Left colon (tissue), 2 donors: ENCODE data around the gene SYNGR4. TPM values are rescaled to one million over a fixed set of nuclear protein-coding genes. Genes with fewer than 3 reads are reported as not detected.
A peak's percentile ranks its signal among the peaks of the same experiment; 100 is the strongest.

ENCODE experiments used
- ATAC-seq: fragments of 200-7000 bp; cut with Tn5 transposase; one replicate; pipeline ENCODE4 v1.9.1; 2020; ENCODE audit warnings: mild to moderate bottlenecking, moderate library complexity
- DNase-seq, 2 donors: peaks; one replicate each; pipeline ENCODE4 v3.0.0-alpha.2; 2020
- intact Hi-C, 2 donors: fragments of 100-400 bp; cut with DNase I in 1 of 2; cut with micrococcal nuclease in 1 of 2; formaldehyde crosslinking; loops; one replicate each; pipeline versions ENCODE4 v1.11.2 to v1.14.0; 2022; cut with DNase I, micrococcal nuclease
- total RNA-seq, 2 donors: library from RNA; stranded (reverse); fragmentation: NEBNext Ultra II Directional; extraction: Animal tissue kit (Norgen Biotek cat#: 25700); gene quantifications; one replicate each; pipeline ENCODE4 v1.2.1, GENCODE V29; 2021
- donor health status: DM: no; HTN: no; CAD: no.
- donor health status: DM: yes; HTN: yes; CAD: no.

The SYNGR4 gene
- total RNA-seq, 2 donors from 2014 or later = not detected

DNA sequence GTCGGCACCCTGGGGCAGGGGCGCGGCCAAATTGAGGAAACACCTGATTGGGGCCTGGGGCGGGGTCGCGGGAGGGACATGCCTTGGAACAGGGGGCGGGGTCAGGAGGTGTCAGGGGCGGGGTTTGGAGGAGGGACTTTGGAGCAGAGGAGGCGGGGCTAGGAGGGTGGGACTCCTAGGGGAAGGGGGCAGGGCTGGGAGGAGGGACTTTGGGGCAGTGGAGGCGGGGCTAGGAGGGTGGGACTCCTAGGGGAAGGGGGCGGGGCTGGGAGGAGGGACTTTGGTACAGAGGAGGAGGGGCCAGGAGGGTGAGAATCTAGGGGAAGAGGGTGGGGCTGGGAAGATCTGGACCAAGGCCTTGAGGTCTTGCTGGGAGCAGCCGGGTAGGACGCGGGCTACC lies 51.2 kb downstream of the SYNGR4 start:
- intact Hi-C loops = no loop called here
- peak; percentile 96 for ATAC-seq

DNA sequence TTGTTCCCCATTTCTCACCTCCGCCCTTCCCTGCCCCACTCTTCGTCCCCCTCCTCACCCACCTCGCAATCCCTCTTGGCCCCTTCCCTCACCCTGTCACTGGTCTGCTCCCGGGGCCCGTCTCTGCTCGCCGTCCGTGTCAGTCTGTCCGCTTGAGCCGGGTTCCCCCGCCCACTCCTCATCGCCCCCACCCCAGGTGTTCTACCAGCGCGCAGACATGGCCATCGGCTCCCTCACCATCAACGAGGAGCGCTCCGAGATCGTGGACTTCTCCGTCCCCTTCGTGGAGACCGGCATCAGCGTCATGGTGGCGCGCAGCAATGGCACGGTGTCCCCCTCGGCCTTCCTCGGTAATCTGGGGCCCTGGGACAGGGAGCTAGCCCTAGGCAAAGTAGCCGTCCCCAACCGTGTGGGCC lies 51.6 kb downstream of the SYNGR4 start:
- DNase-seq (no peak), ATAC-seq (no peak)
- intact Hi-C loops = no loop called here

More for the DNA sequence above, 51.2 kb downstream of the SYNGR4 start:
- DNase-seq = peak; percentile 90 to 91

DNA sequence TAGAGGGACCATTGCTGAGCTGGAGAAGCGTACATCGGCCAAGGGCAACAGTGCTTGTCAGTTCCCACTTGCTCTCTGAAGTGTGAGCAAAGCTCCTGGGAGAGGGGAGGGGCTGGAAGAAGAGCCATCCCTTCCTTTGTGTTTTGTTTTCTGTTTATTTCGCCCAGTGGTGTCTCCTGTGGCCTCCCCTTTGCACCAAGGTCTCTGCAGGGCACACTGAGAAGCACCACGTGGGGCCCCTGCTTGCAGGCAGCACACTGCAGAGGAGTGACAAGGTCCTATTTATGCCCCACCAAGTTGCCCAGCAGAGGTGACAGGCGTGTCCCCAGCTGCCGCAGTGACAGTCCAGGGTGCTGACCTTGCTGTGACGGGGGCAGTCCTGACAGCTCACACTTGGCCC lies 53.3 kb downstream of the SYNGR4 start:
- no peak for ATAC-seq
- no peak for DNase-seq
- intact Hi-C loops = no loop called here

DNA sequence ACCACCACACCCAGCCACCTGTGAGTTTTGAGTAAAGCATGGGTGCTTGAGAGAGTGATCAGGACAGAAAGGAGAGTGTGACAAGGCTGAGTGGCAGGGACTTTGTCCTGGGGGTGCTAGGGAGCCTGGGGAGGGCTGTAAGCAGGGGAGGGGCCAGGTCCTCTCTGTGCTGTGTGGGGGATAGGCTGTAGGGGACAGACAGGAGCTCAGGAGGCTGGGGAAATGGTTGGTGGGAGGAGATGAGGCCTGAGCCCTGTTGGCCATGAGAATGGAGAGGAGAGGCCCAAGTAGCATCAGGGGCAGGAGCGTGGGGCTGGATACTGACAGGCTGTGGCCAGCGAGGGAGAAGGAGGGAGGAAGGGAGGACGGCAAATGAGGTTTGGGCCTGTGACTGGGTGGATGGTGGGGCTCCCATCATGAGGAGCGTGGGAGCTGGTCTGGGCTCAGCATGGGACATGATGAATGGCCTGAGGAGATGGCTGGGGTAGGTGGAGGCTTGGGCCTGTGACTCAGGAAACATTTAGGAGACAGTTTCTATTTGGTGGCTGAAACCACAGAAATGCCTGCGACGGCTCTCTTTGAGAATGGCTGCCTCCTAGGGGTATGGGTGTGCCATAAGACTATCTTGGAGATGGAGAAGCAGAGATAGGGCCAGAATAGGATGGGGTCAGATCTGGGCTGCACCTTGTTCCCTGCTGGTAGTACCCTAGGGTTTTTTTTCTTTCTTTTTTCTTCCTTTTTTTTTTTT lies 54.3 kb downstream of the SYNGR4 start:
- DNase-seq (peak in 1 of 2 donors; percentile 23), ATAC-seq (no peak)
- intact Hi-C loops = no loop called here

DNA sequence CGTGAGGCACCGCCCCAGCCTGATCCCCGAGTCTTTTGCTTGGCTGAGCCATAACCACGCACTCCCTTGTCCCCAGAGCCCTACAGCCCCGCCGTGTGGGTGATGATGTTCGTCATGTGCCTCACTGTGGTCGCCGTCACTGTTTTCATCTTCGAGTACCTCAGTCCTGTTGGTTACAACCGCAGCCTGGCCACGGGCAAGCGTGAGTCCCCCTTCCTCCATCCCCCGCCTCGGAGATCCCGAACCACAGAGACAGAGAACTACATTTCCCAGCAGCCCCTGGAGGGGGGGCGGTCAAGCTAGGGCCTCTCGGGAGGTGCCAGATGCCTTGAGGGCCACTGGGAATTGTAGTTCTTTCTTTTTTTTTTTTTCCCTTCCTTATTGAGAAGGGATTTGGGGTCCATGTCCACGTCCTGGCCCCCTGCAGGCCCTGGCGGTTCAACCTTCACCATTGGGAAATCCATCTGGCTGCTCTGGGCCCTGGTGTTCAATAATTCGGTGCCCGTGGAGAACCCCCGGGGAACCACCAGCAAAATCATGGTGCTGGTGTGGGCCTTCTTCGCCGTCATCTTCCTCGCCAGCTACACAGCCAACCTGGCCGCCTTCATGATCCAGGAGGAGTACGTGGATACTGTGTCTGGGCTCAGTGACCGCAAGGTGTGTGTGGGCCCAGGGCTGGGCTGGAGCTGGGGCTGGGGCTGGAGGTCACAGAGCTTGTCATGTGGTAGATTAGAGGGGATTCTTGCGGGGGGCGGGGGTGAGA lies 55.2 kb downstream of the SYNGR4 start:
- intact Hi-C loops = no loop called here
- DNase-seq (peak; percentile 55 to 65), ATAC-seq (no peak)

DNA sequence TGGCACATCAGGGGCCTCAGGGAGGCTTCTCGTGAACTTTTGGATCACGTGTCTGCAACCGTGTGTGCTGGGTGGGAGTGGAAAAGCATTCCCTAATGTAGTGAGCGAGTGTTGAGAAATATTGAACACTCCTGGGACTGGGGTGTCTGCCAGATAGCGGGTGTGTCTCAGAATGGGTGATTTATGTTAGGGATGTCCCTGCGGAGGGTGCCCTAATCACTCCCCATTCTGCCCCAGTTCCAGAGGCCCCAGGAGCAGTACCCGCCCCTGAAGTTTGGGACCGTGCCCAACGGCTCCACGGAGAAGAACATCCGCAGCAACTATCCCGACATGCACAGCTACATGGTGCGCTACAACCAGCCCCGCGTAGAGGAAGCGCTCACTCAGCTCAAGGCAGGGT lies 57.4 kb downstream of the SYNGR4 start:
- no peak for DNase-seq
- intact Hi-C loops = no loop called here

DNA sequence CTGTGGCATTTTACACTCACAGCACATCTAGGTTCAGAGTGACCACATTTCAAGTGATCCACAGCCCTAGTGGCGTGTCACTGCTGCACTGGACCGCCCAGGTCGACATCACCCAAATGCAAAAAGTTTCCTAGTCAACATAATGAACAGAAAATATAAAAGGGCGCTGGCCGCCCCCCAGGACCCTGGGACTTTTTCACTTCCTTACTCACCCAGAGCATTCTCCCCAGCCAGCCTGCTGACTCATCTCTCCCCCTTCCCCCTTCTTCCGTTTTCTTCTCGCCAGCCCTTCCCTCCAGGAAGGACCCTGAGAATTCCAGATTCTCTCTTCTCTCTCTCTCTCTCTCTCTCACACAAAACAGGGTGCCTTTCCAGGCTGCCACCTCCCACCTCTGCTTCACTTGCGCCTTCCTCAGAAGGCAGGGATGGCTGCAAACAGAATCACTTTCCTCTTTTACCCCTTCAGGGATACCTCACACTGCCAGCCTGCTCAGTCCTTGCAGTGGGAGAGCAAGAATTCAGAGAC lies 60.6 kb downstream of the SYNGR4 start:
- DNase-seq = peak in 1 of 2 donors; percentile 12
- ATAC-seq = peak; percentile 20
- intact Hi-C loops = no loop called here

More for the DNA sequence above, 57.4 kb downstream of the SYNGR4 start:
- no peak for ATAC-seq

Other genes starting within 250 kb of the SYNGR4 start
- gene LIG1, start 194.0 kb upstream of the SYNGR4 start, total RNA-seq = 10 to 100 TPM; 18.1 to 29.5 TPM
- 1 to 10 TPM; 5.8 to 7.1 TPM for gene ZSWIM9, start 193.7 kb upstream of the SYNGR4 start, total RNA-seq
- 10 to 100 TPM; 15.3 to 23.4 TPM for gene CARD8, start 108.5 kb upstream of the SYNGR4 start, total RNA-seq
- gene ZNF114, start 94.3 kb upstream of the SYNGR4 start, total RNA-seq = under 1 TPM in 1 of 2 donors, not detected in 1; 0.34 TPM
- gene EMP3, start 38.8 kb upstream of the SYNGR4 start, total RNA-seq = 10 to 100 TPM in 1 of 2 donors, 1 to 10 TPM in 1; 8.4 to 33.4 TPM
- gene TMEM143, start 427 bp upstream of the SYNGR4 start, total RNA-seq = 10 to 100 TPM; 12.5 to 18.4 TPM
- gene KDELR1, start 27.2 kb downstream of the SYNGR4 start, total RNA-seq = 100 to 1,000 TPM; 226 to 236 TPM
- gene GRIN2D, start 29.3 kb downstream of the SYNGR4 start, total RNA-seq = under 1 TPM; 0.37 to 0.61 TPM
- gene GRWD1, start 81.6 kb downstream of the SYNGR4 start, total RNA-seq = 10 to 100 TPM; 22.3 to 25.1 TPM
- 1 to 10 TPM in 1 of 2 donors, under 1 TPM in 1; 0.34 to 1.2 TPM for gene KCNJ14, start 91.2 kb downstream of the SYNGR4 start, total RNA-seq
- gene CYTH2, start 105.0 kb downstream of the SYNGR4 start, total RNA-seq = 10 to 100 TPM; 68.3 to 75.6 TPM
- gene LMTK3, start 147.5 kb downstream of the SYNGR4 start, total RNA-seq = 1 to 10 TPM in 1 of 2 donors, under 1 TPM in 1; 0.87 to 1.1 TPM
- under 1 TPM; 0.87 to 0.89 TPM for gene SULT2B1, start 187.8 kb downstream of the SYNGR4 start, total RNA-seq
- not detected for gene SPACA4, start 242.4 kb downstream of the SYNGR4 start, total RNA-seq